HG02588 (cell line): ENCODE measurements around the gene DPY30.

Experiments used
- ATAC-seq: cut with Tn5 transposase; IDR thresholded peaks from one replicate; pipeline ENCODE4 v1.9.1; 2021; ENCODE audit warnings: mild to moderate bottlenecking, moderate library complexity; ENCODE audit not compliant: unreplicated experiment

DPY30 gene

GRCh38 chr2:31979018-31979417 is 60.6 kb downstream of the DPY30 start:
- no peak for ATAC-seq

- no peak for ATAC-seq
These were observed 61.2 kb downstream of the DPY30 start for GRCh38 chr2:31978436-31978835.
